ENCODE results near the gene SRSF5. TPM values are rescaled to one million over a fixed set of nuclear protein-coding genes. Genes with fewer than 3 reads are reported as not detected.

SRSF5 gene
- total and polyA plus RNA-seq, 2 of the 13 experiments (the other 11 are each of a cell fraction or from before 2014, with no cell fraction given): 189 to 277 TPM

GRCh38 chr14:69792887-69793421 is 26.0 kb downstream of the SRSF5 start (continued):
- no peak for TF ChIP-seq ZNF446 (CRISPR knock-in tag; IDR thresholded peaks at IDR 0.05)
- TF ChIP-seq ZNF816 (CRISPR knock-in tag; IDR thresholded peaks at IDR 0.05; ENCODE audit: borderline replicate concordance): no peak
- no peak for TF ChIP-seq POLR2AphosphoS2 (IDR thresholded peaks at IDR 0.05; ENCODE audit: low read depth, low read length)
- no peak for TF ChIP-seq MAZ (IDR thresholded peaks at IDR 0.05; ENCODE audit: borderline replicate concordance, low read depth, low read length)
- TF ChIP-seq MAZ (CRISPR knock-in tag; IDR thresholded peaks at IDR 0.05; ENCODE audit: low read depth): no peak
- TF ChIP-seq ZNF331 (CRISPR knock-in tag; IDR thresholded peaks at IDR 0.05): peak; percentile 63
- TF ChIP-seq TAF1 (CRISPR knock-in tag; IDR thresholded peaks at IDR 0.05): no peak
- no peak for TF ChIP-seq RORA (CRISPR knock-in tag; IDR thresholded peaks at IDR 0.05)
- TF ChIP-seq HIC2 (CRISPR knock-in tag; IDR thresholded peaks at IDR 0.05; ENCODE audit: low read depth): no peak
- TF ChIP-seq ZKSCAN8 (CRISPR knock-in tag; IDR thresholded peaks at IDR 0.05; ENCODE audit: borderline replicate concordance): no peak; the same call in 1 of the 2 replicates
- peak; percentile 35; the same call in 1 of the 2 replicates for TF ChIP-seq RAD21 (CRISPR knock-in tag; IDR thresholded peaks at IDR 0.05)
- no peak for TF ChIP-seq ZNF556 (CRISPR knock-in tag; IDR thresholded peaks at IDR 0.05; ENCODE audit: borderline replicate concordance)
- no peak for TF ChIP-seq HOXA7 (CRISPR knock-in tag; IDR thresholded peaks at IDR 0.05)
- no peak for TF ChIP-seq SRSF9 (IDR thresholded peaks at IDR 0.05; ENCODE audit: borderline replicate concordance, insufficient read depth, low read depth, low read length, poor library complexity, severe bottlenecking)
- TF ChIP-seq RERE (CRISPR knock-in tag; IDR thresholded peaks at IDR 0.05; ENCODE audit: low read depth): no peak
- TF ChIP-seq TEAD2 (CRISPR knock-in tag; IDR thresholded peaks at IDR 0.05): no peak
- no peak for TF ChIP-seq HIVEP1 (CRISPR knock-in tag; IDR thresholded peaks at IDR 0.05)
- TF ChIP-seq ZNF326 (CRISPR knock-in tag; IDR thresholded peaks at IDR 0.05; ENCODE audit: borderline replicate concordance): no peak

Measured in HepG2 (cell line).